Right ventricle myocardium superior (tissue), 1 donor: Measurements from ENCODE around the gene PPP2R2B. TPM values are rescaled to one million over a fixed set of nuclear protein-coding genes. Genes with fewer than 3 reads are reported as not detected.

Source experiments
- ATAC-seq: fragments of 200-7000 bp; cut with Tn5 transposase; one replicate; pipeline ENCODE4 v1.9.1; 2020; ENCODE audit warnings: mild to moderate bottlenecking; ENCODE audit not compliant: poor library complexity
- DNase-seq: peaks from one replicate; pipeline ENCODE4 v3.0.0-alpha.2; 2020
- intact Hi-C: fragments of 100-400 bp; cut with DNase I; formaldehyde crosslinking; loops from one replicate; pipeline ENCODE4 v1.11.2; 2022
- total RNA-seq: library from RNA; stranded (reverse); fragmentation: NEBNext Ultra II Directional; extraction: Animal tissue kit (Norgen Biotek cat#: 25700); gene quantifications from one replicate; pipeline ENCODE4 v1.2.1, GENCODE V29; 2021
- donor health status: DM: no; HTN: yes; CAD: no; lungs with severe emphysema.

PPP2R2B gene
- total RNA-seq, 1 donor from 2014 or later, result 0.19 TPM

DNA sequence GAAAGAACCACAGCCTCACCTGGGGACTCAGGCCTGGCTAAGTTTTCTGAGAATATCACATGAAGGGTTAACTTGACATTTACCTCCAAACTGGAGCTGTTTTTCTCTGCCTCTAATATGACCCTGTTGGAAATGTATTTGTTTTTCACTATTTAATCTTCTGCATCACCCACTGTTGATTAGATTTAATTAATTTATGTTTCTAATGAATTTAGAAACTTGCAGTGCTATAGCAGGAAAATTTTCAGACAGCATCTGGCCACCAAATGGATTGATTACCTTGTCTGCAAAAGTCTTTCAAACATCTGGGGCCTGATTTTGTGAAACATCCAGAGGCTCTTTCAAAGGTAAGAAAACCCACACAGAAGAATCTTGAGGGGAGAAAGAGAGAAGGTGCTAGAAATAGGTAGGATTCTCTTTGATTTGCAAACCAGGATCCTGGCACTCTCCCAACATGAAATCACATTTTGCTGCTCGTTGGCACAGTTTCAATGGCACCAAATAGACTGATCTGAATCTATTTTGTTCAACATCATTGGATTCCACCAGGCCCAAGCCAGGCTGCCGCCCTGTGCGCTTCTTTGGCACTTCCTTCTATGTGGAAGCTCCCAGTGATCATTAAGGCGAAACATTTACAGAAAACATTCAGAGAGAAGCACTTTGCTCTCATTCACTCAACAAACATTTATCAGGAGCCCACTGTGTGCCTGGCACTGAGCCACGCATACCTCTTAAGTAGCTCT, 157.3 kb downstream of the PPP2R2B start:
- no peak for ATAC-seq
- intact Hi-C loops, result no loop called here
- no peak for DNase-seq

DNA sequence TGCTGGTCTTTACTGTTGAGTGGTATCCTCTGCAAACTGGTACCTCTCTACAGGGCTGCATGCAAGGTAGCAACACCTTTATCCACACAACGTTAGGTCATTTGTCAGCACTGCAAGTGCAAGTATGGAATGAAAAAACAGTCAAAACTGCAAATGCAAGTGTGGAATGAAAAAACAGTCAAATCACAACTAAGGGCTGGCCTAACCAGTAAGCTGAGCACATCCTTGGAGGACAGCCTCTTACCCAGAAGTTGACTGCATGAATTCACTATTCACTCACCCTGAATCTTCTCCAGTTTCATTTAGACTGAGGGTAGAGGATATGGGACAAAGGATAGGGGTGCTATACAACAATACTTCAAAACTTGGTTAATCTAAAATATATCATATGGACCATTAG, 158.4 kb downstream of the PPP2R2B start:
- ATAC-seq (no peak), DNase-seq (no peak)
- intact Hi-C loops, result no loop called here

- DNase-seq (no peak), ATAC-seq (no peak)
- intact Hi-C loops, result no loop called here
Measured at GRCh38 chr5:146719179-146719578, 159.4 kb downstream of the PPP2R2B start.

DNA sequence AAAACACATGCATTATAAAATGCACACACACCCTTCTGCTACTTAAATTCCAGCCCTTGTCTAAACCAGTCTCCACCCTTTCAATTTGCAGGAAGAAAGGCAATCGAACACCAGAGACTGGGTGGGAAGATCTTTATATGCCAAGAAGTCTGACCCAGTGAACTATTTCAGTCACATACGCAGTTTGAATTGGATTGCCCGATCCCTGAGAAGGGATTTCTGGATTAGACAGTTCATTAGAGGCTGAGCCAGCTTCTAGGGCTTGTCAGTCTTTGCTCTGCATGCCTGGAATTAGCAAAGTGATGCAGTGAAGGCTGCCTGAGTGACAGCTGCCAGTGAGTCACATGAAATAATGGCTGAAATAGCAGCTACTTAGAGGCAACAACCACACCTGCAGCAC, 159.9 kb downstream of the PPP2R2B start:
- no peak for ATAC-seq
- DNase-seq, result no peak
- intact Hi-C loops, result no loop called here

DNA sequence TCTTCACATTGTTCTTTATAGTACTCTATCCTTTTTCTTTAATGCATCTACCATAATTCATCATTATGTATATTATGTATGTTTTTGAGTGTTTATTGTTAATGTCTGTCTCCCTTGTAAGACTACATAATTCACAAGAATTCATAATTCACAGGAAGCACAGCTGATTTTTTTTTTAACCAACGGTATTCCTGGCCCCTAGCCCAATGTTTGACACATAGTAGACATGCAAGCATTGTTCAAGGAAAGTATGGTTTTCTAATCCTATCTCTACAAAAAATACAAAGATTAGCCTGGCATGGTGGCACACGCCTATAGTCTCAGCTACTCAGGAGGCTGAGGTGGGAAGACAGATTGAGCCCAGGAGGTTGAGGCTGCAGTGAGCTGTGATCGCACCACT, 160.6 kb downstream of the PPP2R2B start:
- ATAC-seq (no peak), DNase-seq (no peak)
- intact Hi-C loops, result no loop called here

DNA sequence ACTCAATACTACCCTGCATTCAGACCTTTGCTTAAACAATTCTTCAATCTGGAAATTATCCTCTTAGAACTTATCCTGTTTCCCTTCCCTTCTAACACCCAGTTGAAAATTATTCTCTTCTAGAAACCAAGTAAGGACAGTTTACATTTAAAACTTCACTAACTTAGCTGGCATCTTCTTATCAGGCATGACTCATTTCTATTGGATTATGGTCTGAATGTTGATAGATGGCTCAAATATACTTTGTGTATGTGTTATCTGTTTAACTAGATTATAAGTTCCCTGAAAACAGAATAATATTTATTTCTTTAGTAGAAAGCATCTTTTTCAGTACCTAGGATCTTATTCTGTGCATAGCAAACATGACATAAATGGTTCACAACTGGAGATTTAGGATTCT, 161.9 kb downstream of the PPP2R2B start:
- no peak for DNase-seq
- ATAC-seq, result no peak
- intact Hi-C loops, result no loop called here

GRCh38 chr5:146710348-146710747, 168.2 kb downstream of the PPP2R2B start:
- no peak for DNase-seq
- intact Hi-C loops, result no loop called here
- no peak for ATAC-seq

DNA sequence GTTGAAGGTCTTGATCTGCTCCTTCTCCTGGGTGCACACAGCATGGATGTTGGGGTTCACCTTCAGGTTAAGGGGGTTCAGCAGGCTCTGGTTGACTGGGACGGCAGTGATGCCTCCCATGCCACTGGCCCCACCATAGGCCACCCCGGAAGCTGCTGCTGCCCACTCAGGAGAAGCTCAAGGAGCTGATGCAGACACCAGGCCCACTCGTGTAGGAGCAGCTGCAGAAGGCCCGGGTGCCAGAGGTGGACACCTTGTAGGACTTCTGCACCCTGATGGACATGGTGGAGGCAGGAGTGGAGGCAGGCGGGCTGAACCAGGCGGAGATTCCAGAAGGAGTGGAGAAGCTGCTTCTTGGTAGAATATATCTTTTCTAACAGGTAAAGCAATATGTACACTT, 171.2 kb downstream of the PPP2R2B start:
- ATAC-seq (no peak), DNase-seq (no peak)
- intact Hi-C loops, result no loop called here

GRCh38 chr5:146706321-146706972, 172.1 kb downstream of the PPP2R2B start:
- ATAC-seq, result no peak
- DNase-seq, result no peak

GRCh38 chr5:146704949-146705665, 173.4 kb downstream of the PPP2R2B start:
- intact Hi-C loops, result no loop called here
- ATAC-seq, result no peak
- DNase-seq, result no peak

More at GRCh38 chr5:146706321-146706972, 172.1 kb downstream of the PPP2R2B start:
- intact Hi-C loops, result no loop called here

DNA sequence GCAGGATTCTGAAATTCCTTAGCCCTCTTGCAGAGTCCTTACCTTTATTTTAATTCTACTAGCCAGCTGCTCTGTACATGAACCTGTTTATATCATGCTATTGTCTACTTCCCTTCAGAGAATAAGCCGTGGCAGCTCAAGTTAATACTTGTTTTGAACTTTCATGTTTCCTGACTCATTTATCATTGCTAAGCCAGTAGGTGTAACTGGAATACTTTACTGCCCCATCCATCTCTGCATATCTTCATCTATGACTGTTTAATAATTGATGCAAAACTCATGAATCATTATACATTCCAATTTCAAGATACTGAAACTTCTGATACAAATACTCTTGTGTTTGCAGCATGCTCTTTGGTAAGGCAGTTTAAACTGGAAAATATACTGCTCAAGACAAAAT, 174.7 kb downstream of the PPP2R2B start:
- no peak for ATAC-seq
- intact Hi-C loops, result no loop called here
- no peak for DNase-seq

DNA sequence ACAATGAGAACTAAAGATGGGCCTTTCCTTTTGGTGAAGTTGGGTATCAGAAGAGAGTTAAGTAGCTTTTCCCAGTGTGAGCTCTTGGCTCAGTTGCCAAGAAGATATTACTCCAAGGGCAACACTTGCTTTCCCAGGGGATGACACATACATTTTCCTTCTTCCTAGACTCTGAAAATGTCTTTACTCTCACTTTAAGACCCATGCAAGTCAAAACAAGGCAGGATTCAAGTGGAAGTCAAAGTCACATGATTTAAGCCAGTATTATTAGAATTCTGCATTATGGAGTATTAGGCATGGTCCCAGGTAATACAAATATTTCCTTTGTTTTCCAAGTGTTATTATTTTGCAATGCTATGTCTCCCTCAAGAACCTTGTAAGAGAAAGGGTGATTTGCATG, 175.1 kb downstream of the PPP2R2B start:
- ATAC-seq (no peak), DNase-seq (no peak)
- intact Hi-C loops, result no loop called here

GRCh38 chr5:146699664-146700418, 178.7 kb downstream of the PPP2R2B start:
- intact Hi-C loops, result no loop called here
- no peak for DNase-seq
- no peak for ATAC-seq

DNA sequence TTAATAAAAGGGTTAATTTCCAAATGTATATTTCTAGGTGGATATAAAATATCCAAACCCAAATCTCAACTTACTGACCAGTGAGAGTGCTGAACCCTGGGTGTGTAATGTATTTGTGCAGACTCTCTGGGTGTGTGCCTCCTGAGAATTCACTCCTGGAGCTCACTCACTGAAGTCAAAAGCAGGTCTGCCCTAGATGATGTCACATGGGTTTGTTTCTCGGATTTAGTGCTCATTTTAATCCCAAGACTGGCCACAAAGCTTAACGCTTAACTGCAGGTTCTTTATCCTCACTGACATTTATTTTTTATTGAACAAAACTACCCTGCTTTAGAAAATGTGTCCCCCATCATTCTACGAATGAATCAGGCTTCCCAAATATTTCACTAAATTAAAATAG, 179.4 kb downstream of the PPP2R2B start:
- ATAC-seq, result no peak
- DNase-seq, result no peak
- intact Hi-C loops, result no loop called here

DNA sequence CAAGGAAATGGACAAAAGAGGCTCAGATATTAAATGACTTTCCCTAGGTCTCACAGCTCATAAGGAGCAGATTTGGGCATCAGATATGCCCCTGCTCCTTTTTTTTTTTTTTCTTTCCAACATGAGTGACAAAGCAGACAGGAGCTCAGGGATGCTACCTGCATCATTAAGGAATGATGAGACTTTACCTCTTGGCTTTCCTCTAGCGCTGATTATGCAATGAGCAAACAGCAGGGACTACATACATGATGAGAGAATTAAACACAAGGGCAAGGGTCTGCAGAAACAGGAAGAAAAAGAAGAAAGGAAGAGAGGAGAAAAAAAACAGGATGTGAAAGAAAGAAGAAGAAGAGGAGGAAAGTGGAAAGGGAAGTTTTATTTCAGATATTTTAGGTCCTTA, 179.9 kb downstream of the PPP2R2B start:
- intact Hi-C loops, result no loop called here
- ATAC-seq (no peak), DNase-seq (no peak)

DNA sequence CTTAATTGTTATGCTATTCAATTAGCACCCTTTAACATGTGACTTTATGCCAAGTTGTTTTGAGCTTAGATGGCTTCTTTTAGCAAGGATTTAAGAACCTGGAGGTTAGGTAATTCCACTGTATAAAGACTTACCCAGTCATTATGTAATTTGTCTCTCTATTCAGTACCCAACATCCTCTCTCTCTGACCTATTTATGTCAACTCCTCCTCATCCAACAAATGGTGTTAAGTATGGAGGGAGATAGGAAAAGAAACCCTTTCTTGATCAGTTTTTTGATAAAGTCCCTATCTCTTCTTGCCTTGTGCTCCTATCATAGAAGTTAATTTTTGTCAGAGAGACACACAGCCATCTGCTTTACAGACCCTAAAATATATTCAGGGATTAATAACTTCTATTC, 181.3 kb downstream of the PPP2R2B start:
- DNase-seq (no peak), ATAC-seq (no peak)
- intact Hi-C loops, result no loop called here

DNA sequence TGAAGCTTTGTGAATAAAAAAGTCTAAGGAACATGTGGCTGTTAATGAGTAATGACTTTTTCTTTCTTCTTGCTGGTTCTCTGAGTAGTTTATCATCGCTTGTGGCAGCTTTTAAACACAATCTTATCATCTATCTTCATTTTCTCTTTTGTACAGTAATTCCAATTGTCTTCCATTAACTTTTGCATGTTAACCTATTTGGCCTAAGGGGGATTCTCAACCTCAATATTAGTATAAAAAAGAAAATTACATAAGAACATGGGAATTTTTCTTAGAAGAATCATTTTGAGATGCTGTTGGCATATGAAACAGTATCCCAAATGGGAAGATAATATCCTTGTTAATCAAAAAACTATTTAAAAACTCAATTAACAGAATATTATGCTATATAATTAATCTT, 182.9 kb downstream of the PPP2R2B start:
- ATAC-seq (no peak), DNase-seq (no peak)
- intact Hi-C loops, result no loop called here

DNA sequence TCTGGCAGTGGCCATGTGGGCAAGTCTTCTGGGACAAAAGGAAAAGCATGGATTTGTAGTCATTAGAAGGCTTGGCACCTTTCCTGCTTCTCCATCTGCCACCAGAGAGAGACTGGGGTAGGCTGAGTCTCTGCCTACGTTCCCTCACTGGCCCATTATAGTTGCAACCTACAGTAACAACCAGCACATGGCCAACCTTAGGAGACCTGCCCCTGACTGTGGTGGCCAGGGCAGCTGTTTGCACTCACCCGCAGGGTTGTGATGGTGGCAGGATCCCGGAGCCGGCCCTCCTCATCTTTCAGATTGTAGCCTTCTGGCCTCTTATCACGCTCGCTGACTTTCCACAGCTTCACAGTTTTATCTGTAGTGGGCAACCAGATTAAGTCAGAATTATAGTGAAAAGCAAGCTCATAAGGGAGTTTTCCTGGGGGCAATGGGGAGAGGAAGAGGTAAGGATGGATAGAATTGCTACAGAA, 187.6 kb downstream of the PPP2R2B start:
- ATAC-seq, result no peak
- intact Hi-C loops, result no loop called here
- no peak for DNase-seq

GRCh38 chr5:146687630-146688029, 190.9 kb downstream of the PPP2R2B start:
- ATAC-seq (no peak), DNase-seq (no peak)
- intact Hi-C loops, result no loop called here
